Measurements from ENCODE around the gene PGM1. TPM values are rescaled to one million over a fixed set of nuclear protein-coding genes. Genes with fewer than 3 reads are reported as not detected.

Gene PGM1
- total and polyA plus RNA-seq, 2 experiments from 2014 or later: 118 to 128 TPM

DNA sequence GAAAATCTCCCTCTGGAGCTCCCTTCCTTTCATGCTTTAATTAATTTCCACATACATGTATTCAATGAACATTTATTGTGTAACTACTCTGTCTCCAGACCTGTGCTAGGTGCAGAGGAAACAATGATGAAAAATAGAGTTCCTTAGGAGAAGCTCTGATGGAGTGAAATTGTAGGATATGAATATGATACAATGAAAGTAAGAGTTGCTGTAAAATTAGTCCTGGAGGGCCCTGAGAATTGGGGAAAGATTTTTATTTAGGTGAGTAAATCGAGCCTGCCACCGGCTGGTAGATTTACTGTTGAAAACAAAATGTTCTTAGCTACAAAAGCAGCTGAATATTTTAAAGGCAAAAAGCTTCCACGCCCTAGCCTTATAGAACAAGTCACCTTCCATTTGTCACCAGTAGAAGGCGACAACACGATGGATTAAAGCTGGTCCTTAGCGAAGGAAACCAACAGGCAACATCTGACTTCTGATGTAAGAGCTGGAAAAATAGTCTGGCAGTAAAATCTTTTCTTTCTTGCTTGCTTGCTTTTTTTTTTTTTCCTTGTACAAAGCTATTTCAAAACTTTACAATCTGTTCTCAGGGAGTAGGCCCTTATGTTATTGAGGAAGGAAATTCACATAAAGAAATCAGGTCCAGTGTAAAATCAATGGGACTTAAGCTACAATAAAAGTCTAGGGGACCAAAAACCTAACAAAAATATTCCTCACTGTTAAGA is 98.7 kb downstream of the PGM1 start:
- Histone ChIP-seq H3K9me2 (ENCODE audit: insufficient read depth) (no peaks in the 10 kb centered on the region), H3K27me3 (replicated peaks; ENCODE audit: insufficient read depth) (no peaks in the 10 kb centered on the region), H3K4me3 (no peak overlapping the region), H4K20me1 (ENCODE audit: insufficient read depth) (no peaks in the 10 kb centered on the region), H3K9me3 (ENCODE audit: low read depth) (no peaks in the 10 kb centered on the region), H3K27ac (peak overlapping the region; percentile 28), H3K9ac (peak overlapping the region; percentile 54), H3K4me2 (ENCODE audit: unreplicated experiment) (peak overlapping the region; percentile 7), H3K4me1 (ENCODE audit: insufficient read depth) (peaks cover 39% of the 10 kb centered on the region), H2AFZ (peak overlapping the region; percentile 38; the same call in 1 of the 2 replicates), H3K79me2 (ENCODE audit: insufficient read depth) (no peaks in the 10 kb centered on the region), H3F3A (ENCODE audit: insufficient read depth) (peaks cover 10% of the 10 kb centered on the region), H3K36me3 (ENCODE audit: low read depth) (no peaks in the 10 kb centered on the region)
- 3% methylated on average over 6 of the region's 6 CpGs for WGBS, 2 experiments (ENCODE audit: low coverage in 1 of 2, low lambda C conversion rate in 2 of 2, missing lambda C conversion rate in 2 of 2)
- in situ Hi-C loops (cut with MboI): loop anchor here (10.0 to 25.0 kb wide), 2 partner anchors 220 to 443 kb away; no protein-coding TSS in a partner anchor
- peak; percentile 89 for DNase-seq
- TF ChIP-seq EZH2 (IDR thresholded peaks at IDR 0.05; ENCODE audit: insufficient read depth, poor library complexity, severe bottlenecking) (no peak), EZH2phosphoT487 (IDR thresholded peaks at IDR 0.05; ENCODE audit: insufficient read depth, low read depth) (no peak)

DNA sequence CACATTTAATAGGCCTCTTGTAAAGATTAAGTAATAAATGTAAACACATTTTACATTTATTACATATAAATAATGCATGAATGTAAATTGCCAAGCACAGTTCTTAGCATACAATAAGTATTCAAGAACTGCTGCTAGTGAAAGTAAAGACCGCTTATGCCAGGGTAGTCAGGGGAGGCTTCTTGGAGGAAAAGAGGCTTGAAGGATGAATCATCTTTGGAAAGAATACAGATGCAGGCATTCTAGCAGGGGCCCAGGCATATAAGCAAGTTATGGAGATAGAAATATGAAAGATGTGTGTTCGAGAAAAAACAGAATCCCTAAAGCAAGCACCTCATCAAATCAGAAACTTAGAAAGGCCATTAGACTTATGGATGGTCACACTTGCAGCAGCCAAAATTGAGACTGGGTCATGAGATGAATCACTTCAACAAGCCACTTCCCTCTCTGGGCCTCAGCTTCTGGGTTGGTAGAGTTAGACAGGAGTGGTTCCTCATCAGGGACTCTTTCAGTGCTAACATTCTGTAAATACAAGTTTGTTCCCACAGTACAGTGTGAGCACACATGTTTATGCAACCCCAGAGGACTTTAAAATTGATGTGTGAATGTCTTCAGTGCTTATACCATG is 100.8 kb downstream of the PGM1 start:
- Histone ChIP-seq H3K4me3 (no peak overlapping the region), H3K4me2 (ENCODE audit: unreplicated experiment) (no peak overlapping the region), H3K27ac (no peak overlapping the region), H3K9me2 (ENCODE audit: insufficient read depth) (no peaks in the 10 kb centered on the region), H3K79me2 (ENCODE audit: insufficient read depth) (no peaks in the 10 kb centered on the region), H3K4me1 (ENCODE audit: insufficient read depth) (peaks cover 32% of the 10 kb centered on the region), H4K20me1 (ENCODE audit: insufficient read depth) (no peaks in the 10 kb centered on the region), H3K9me3 (ENCODE audit: low read depth) (no peaks in the 10 kb centered on the region), H2AFZ (no peak overlapping the region), H3K9ac (no peak overlapping the region), H3K36me3 (ENCODE audit: low read depth) (no peaks in the 10 kb centered on the region), H3K27me3 (replicated peaks; ENCODE audit: insufficient read depth) (no peaks in the 10 kb centered on the region), H3F3A (ENCODE audit: insufficient read depth) (peaks cover 10% of the 10 kb centered on the region)
- TF ChIP-seq EZH2phosphoT487 (IDR thresholded peaks at IDR 0.05; ENCODE audit: insufficient read depth, low read depth) (no peak), EZH2 (IDR thresholded peaks at IDR 0.05; ENCODE audit: insufficient read depth, poor library complexity, severe bottlenecking) (no peak)
- in situ Hi-C loops (cut with MboI): loop anchor here (10.0 to 25.0 kb wide), 2 partner anchors 218 to 441 kb away; no protein-coding TSS in a partner anchor
- peak; percentile 62 for DNase-seq
- WGBS, 2 experiments (ENCODE audit: low coverage in 1 of 2, low lambda C conversion rate in 2 of 2, missing lambda C conversion rate in 2 of 2): 99 to 100% methylated on average over 2 of the region's 2 CpGs

DNA sequence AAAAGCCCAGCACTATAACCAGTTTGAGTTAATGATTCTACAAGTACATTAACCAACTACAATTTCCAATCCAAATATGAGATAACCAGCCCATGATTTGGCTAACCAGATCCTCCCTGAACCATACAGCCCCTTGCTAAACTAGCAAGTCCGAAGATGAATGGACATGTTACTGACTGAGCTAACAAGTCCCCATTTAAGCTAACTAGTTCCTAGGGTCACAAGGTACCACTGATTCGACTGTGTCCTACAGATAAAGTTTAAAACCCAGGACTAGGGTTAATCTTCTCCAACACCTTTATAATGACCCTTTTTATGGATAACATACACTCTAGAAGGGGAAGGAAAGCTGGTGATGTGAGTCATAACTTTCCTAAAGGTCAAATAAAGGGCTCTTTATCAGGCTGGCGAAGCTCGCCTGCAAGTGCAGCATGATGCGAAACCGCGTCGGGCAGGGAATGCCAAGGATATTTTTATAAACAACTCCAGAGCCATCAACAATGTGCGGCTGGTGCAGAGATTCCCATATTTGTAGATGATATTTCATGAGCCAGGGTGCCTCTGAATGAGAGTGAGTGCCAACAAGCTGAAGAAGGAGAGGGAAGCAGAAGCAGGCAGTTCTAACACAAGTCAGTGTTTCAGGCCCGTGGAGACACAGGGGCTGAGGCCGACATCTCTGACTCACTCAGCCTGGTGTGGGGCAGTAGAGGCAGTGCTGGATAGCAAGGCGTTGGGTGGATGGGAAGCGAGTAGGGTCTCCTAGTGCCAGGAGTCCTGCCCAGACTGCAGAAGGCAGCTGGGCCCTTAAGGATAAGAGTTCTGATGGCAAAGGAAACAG is 105.0 kb downstream of the PGM1 start:
- H2AFZ ChIP-seq: no peak overlapping the region

DNA sequence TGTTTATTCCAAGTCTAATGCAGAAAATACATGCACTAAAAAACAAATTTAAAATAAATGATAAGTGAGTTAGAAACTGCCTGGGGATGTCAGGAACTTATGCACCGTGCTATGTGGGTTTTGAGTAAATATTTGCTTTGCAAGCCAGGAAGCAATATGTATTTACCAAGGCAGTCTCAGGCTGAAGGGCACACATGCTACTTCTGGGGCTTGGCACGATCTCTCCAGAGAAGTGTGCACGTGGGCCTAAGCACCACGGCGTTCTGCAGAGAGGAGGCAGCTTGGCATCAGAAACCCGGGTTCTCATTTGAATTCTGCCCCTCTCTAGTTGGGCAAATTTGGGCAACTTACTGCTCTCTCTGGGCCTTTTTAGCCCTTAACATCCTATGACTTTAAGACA is 108.0 kb downstream of the PGM1 start:
- Histone ChIP-seq H3K27me3 (replicated peaks; ENCODE audit: insufficient read depth) (no peaks in the 10 kb centered on the region), H2AFZ (no peak overlapping the region), H3K27ac (no peak overlapping the region), H3K9me2 (ENCODE audit: insufficient read depth) (no peaks in the 10 kb centered on the region), H3K9me3 (ENCODE audit: low read depth) (no peaks in the 10 kb centered on the region), H3K4me1 (ENCODE audit: insufficient read depth) (0 out of 2 replicates have a peak, but pooled peaks cover 5% of the 10 kb centered on the region), H3F3A (ENCODE audit: insufficient read depth) (no peaks in the 10 kb centered on the region), H3K36me3 (ENCODE audit: low read depth) (no peaks in the 10 kb centered on the region), H3K79me2 (ENCODE audit: insufficient read depth) (no peaks in the 10 kb centered on the region), H3K4me3 (no peak overlapping the region), H4K20me1 (ENCODE audit: insufficient read depth) (no peaks in the 10 kb centered on the region), H3K9ac (no peak overlapping the region), H3K4me2 (ENCODE audit: unreplicated experiment) (no peak overlapping the region)
- TF ChIP-seq EZH2phosphoT487 (IDR thresholded peaks at IDR 0.05; ENCODE audit: insufficient read depth, low read depth) (no peak), EZH2 (IDR thresholded peaks at IDR 0.05; ENCODE audit: insufficient read depth, poor library complexity, severe bottlenecking) (no peak)
- in situ Hi-C loops (cut with MboI): no loop called here
- 75 to 82% methylated on average over 6 of the region's 6 CpGs for WGBS, 2 experiments (ENCODE audit: low coverage in 1 of 2, low lambda C conversion rate in 2 of 2, missing lambda C conversion rate in 2 of 2)
- no peak for DNase-seq

More for the DNA sequence above, 105.0 kb downstream of the PGM1 start:
- Histone ChIP-seq H3K9me3 (ENCODE audit: low read depth) (no peaks in the 10 kb centered on the region), H3K4me3 (no peak overlapping the region), H3F3A (ENCODE audit: insufficient read depth) (peaks cover 10% of the 10 kb centered on the region; the same call in 1 of the 2 replicates), H3K27me3 (replicated peaks; ENCODE audit: insufficient read depth) (no peaks in the 10 kb centered on the region), H3K9me2 (ENCODE audit: insufficient read depth) (no peaks in the 10 kb centered on the region), H3K27ac (no peak overlapping the region), H3K36me3 (ENCODE audit: low read depth) (no peaks in the 10 kb centered on the region), H3K4me1 (ENCODE audit: insufficient read depth) (peaks cover 13% of the 10 kb centered on the region; the same call in 1 of the 2 replicates), H3K4me2 (ENCODE audit: unreplicated experiment) (no peak overlapping the region), H3K79me2 (ENCODE audit: insufficient read depth) (no peaks in the 10 kb centered on the region), H3K9ac (no peak overlapping the region), H4K20me1 (ENCODE audit: insufficient read depth) (no peaks in the 10 kb centered on the region)
- TF ChIP-seq EZH2 (IDR thresholded peaks at IDR 0.05; ENCODE audit: insufficient read depth, poor library complexity, severe bottlenecking) (no peak), EZH2phosphoT487 (IDR thresholded peaks at IDR 0.05; ENCODE audit: insufficient read depth, low read depth) (no peak)
- WGBS, 2 experiments (ENCODE audit: low coverage in 1 of 2, low lambda C conversion rate in 2 of 2, missing lambda C conversion rate in 2 of 2): 35% methylated on average over 13 of the region's 13 CpGs
- DNase-seq: peak; percentile 64
- in situ Hi-C loops (cut with MboI): loop anchor here (10.0 to 25.0 kb wide), 2 partner anchors 214 to 437 kb away; no protein-coding TSS in a partner anchor
